HG03139 (cell line): ENCODE data around the gene PAFAH1B1.
"Not testable (repeated sequence)": the region's sequence is repeated elsewhere in the genome, so short reads cannot be mapped to it uniquely, and the experiment has no call there.

ENCODE experiments used
- ATAC-seq: cut with Tn5 transposase; IDR thresholded peaks from one replicate; pipeline ENCODE4 v1.9.1; 2021; ENCODE audit not compliant: unreplicated experiment

The PAFAH1B1 gene

GRCh38 chr17:2593821-2594721 is 617 bp downstream of the PAFAH1B1 start:
- peak; percentile 38 for ATAC-seq

- no peak for ATAC-seq
Measured at GRCh38 chr17:2594722-2595599, 1.5 kb downstream of the PAFAH1B1 start.

GRCh38 chr17:2595716-2596115 is 2.3 kb downstream of the PAFAH1B1 start:
- ATAC-seq, result no peak

GRCh38 chr17:2598166-2598565 is 4.7 kb downstream of the PAFAH1B1 start:
- no peak for ATAC-seq

- no peak for ATAC-seq
Measured at GRCh38 chr17:2602597-2603017, 9.2 kb downstream of the PAFAH1B1 start.

GRCh38 chr17:2608350-2608913 is 15.0 kb downstream of the PAFAH1B1 start:
- no peak for ATAC-seq

- no peak for ATAC-seq
Measured at GRCh38 chr17:2609091-2609490, 15.6 kb downstream of the PAFAH1B1 start.

- no peak for ATAC-seq
Measured at GRCh38 chr17:2610195-2611175, 17.0 kb downstream of the PAFAH1B1 start.

- ATAC-seq, result no peak
Measured at GRCh38 chr17:2611627-2612026, 18.2 kb downstream of the PAFAH1B1 start.

GRCh38 chr17:2612630-2613029 is 19.2 kb downstream of the PAFAH1B1 start:
- no peak for ATAC-seq

GRCh38 chr17:2613089-2613808 is 19.8 kb downstream of the PAFAH1B1 start:
- ATAC-seq, result no peak

- ATAC-seq, result no peak
Measured at GRCh38 chr17:2615882-2616281, 22.4 kb downstream of the PAFAH1B1 start.

- ATAC-seq, result no peak
Measured at GRCh38 chr17:2621241-2621640, 27.8 kb downstream of the PAFAH1B1 start.

GRCh38 chr17:2621951-2622405 is 28.5 kb downstream of the PAFAH1B1 start:
- ATAC-seq, result not testable (repeated sequence)

- ATAC-seq, result not testable (repeated sequence)
Measured at GRCh38 chr17:2622721-2623301, 29.4 kb downstream of the PAFAH1B1 start.

- ATAC-seq, result no peak
Measured at GRCh38 chr17:2624292-2624731, 30.9 kb downstream of the PAFAH1B1 start.

- not testable (repeated sequence) for ATAC-seq
Measured at GRCh38 chr17:2626626-2627219, 33.3 kb downstream of the PAFAH1B1 start.

- not testable (repeated sequence) for ATAC-seq
Measured at GRCh38 chr17:2628922-2629321, 35.5 kb downstream of the PAFAH1B1 start.

- ATAC-seq, result no peak
Measured at GRCh38 chr17:2631211-2631610, 37.8 kb downstream of the PAFAH1B1 start.
